Cerebellar nuclear complex (tissue), 1 donor: ENCODE data around the gene ZBTB22.
"Not testable (repeated sequence)": the region's sequence is repeated elsewhere in the genome, so short reads cannot be mapped to it uniquely, and the experiment has no call there.

ENCODE experiments used
- DNase-seq, 2 experiments: peaks; one replicate each; lab custom pipeline; 2025; lab: John Stamatoyannopoulos, UW

Gene ZBTB22

GRCh38 chr6:33279971-33280511, 37.5 kb downstream of the ZBTB22 start:
- no peak for DNase-seq

DNA sequence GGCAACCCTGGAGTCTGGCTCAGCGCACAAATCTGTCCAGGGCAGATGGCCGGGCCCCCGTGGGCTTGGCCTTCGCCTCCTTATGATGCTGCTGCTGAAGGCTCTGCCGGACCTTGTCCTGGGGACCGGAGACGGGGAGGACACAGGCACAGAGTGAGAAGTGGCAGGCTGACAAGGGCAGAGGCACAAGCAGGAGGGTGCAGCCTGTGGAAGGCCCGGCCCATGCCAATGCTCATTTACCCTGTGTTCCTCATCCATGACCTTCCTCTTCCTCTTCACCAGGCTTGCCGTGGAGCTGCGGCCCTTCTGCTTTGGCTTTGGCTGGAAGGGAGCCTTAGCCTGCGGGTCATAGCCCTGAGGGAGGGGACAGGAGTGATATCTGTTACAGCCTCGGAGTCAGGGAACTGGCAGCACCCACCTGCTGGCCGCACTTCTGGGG, 38.3 kb downstream of the ZBTB22 start:
- peak; percentile 2 to 31 for DNase-seq

DNA sequence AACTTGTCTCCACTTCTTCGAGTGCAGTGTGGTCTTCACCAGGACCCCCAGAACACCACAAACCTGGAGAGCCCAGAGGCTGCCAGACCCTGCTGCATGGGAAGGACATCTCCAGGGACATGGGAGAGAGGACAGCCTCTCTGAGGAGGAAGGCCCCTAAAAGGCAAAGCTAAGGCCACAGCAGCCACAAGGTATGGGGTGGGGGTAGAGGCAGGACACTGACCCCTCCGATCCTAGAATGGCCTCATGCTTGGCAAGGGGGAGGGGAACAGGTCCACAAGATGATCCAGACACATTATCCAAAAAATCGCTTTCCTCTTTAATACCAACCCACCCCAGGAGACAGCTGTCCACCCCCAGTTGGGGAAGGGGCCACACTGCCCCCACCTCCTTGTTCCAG, 38.7 kb downstream of the ZBTB22 start:
- DNase-seq: no peak

GRCh38 chr6:33278392-33278741, 39.2 kb downstream of the ZBTB22 start:
- DNase-seq: no peak

DNA sequence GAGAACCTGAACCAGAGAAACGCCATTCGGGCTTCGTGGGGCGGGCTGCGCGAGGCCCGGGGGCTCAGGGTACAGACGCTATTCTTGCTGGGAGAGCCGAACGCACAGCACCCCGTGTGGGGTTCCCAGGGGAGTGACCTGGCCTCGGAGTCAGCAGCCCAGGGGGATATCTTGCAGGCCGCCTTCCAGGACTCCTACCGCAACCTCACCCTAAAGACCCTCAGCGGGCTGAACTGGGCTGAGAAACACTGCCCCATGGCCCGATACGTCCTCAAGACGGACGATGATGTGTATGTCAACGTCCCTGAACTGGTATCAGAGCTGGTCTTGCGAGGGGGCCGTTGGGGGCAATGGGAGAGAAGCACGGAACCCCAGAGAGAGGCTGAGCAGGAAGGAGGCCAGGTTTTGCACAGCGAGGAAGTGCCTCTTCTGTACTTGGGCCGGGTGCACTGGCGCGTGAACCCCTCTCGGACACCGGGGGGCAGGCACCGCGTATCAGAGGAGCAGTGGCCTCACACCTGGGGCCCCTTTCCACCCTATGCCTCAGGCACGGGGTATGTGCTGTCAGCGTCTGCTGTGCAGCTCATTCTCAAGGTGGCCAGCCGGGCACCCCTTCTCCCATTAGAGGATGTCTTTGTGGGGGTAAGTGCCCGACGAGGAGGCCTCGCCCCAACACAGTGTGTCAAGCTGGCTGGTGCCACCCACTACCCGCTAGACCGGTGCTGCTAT, 39.7 kb downstream of the ZBTB22 start:
- no peak for DNase-seq

DNA sequence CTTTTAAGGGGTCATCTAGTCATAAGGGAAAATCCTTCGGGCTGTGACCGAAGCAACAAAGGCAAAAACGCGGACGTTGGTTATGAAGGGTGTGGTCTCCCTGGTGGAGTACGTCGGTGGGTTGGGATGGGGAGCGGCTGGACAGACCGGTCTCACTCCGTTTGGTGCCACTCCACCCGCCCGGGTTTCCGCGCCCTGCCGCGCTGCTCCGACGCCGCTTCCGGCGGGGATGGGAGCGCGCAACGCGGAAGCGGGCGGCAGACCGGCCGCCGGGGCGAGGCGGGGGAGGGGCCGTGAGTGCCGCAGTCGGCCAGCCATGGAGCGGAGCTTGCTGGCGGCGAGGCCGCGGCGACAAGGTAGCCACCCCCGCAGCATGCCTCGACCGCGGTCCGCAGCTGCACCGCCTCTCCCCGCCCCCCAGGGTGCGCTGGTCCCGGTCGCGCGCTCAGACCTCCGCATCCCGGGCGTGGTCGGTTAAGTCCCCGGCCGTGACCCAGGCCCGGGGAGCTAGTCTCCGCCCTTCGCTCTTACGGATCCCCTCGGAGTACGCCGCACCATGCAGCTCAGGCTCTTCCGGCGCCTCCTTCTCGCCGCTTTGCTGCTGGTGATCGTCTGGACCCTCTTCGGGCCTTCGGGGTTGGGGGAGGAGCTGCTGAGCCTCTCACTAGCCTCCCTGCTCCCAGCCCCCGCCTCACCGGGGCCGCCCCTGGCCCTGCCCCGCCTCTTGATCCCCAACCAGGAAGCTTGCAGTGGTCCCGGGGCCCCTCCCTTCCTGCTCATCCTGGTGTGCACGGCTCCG, 40.5 kb downstream of the ZBTB22 start, which contains the start of gene B3GALT4:
Gene B3GALT4, plus strand, starts transcription at position 260 of the 799 bp plus-strand sequence. Its CDS starts 297 bp downstream, at position 557.
- peak in 1 of 2 experiments; percentile 10 for DNase-seq

- DNase-seq: no peak
These were observed 41.0 kb downstream of the ZBTB22 start for GRCh38 chr6:33276581-33276863.

- DNase-seq: not testable (repeated sequence)
These were observed 41.6 kb downstream of the ZBTB22 start for GRCh38 chr6:33275795-33276580.

DNA sequence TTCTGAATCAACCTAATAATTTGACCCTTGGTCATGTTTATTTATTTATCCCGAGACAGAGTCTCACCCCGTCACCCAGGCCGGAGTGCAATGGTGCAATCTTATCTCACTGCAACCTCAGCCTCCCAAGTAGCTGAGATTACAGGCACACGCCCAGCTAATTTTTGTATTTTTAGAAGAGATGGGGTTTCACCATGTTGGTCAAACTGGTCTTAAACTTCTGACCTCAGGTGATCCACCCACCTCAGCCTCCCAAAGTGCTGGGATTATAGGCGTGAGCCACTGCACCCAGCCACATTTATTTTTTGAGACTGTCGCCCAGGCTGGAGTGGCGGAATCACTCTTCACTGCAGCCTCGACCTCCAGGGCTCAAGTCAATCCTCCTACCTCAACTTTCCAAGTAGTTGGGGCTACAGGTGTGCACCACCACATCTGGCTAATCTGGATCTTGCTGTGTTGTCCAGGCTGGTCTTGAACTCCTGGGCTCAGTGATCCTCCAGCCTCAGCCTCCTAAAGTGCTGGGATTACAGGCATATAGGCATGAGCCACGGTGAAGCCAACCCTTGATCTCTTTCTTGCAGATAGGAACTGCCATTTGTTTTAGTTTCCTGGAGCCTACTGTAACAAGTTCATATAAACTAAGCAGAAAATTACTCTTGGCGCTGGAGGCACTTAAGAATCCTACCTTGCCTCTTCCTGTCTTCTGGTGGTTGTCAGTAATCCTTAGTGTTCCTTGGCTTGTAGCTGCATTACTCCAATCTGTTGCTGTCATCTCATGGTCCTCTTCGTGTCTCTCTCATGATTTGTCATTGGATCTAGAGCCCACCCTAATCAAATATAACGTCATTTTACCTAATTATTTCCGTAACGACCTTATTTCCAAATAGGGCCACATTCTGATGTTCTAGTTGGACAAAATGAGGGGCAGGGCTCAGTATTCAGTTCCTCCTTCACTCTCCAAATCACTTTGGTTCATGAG, 43.3 kb downstream of the ZBTB22 start:
- no peak for DNase-seq

DNA sequence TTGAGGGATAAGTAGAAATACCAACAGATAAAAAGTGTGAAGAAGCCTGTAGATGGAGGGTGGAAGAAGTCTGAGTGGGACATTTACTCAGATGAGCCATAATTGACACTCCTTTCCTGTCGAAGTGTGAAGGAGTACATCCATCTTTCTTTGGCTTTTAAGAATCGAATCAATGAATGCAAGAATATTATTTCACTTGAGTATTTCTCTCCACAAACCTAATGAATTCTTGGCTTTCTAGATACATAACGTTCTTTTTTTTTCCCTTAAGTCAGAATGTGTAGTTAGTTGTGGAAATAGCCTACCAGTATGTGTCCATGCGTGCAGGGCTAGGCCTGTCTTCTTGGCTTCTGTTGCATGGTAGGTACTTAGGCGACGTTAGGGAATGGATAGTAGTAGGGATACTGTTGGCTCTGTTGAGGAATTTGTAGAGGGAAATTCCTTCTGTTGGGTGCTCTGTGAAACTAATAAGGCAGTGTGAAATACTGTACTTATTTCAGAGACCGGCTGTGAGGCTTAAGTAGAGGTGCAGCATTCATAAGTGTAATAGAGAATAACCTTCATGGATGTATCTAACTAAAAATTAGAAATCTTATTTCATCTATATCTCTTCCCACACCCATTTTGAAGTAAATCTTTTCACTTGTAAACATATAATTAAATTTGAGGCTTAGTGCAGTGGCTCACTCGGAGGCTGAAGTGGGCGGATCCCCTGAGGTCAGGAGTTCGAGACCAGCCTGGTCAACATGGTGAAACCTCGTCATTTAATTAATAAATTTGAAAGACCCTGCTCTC, 44.2 kb downstream of the ZBTB22 start:
- DNase-seq: no peak

DNA sequence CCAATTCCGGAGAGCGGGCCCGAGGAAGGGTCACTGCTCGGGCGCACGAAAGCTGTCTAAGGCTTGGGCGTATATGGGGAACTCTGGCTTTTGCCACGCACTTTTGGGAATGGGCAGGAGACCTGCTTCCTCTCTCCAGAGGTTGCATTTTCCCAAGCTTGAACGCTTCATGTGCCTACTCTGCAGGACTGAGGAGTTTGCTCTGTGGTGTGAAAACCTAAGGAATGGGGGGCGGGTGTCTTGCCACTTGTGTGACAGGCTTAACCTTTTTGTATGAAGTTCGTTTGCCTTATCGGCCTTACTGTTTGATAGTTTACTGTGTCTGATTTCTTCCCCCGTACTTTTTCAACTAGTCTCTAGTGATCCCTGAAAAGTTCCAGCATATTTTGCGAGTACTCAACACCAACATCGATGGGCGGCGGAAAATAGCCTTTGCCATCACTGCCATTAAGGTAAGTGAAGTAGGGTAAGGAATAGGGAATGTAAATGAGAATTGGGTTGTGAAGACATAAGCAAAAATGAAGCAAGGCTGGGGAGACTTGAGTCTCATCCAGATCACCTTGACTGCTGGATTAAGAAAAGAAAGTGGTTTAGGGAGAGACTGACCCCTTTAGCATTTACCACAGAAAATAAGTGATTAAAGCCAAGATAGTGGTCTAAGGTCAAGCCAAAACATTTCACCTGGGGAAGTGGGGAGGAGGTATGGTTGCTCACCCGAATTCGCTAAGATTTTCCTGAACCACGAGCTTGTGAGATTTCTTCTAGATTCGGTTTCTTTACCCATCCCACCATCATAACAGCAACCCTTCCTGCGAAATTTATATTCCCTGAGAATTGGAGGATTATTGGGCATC, 45.0 kb downstream of the ZBTB22 start:
- no peak for DNase-seq

- peak; percentile 76 to 81 for DNase-seq
These were observed 45.9 kb downstream of the ZBTB22 start, which contains the start of the genes RPS18 and VPS52 for GRCh38 chr6:33271468-33272274. Gene RPS18 (plus strand): TSS chr6:33272075. CDS start chr6:33272120, 45 bp downstream. Gene VPS52 (minus strand): TSS chr6:33271876. CDS start chr6:33271675, 201 bp downstream.

- DNase-seq: no peak
These were observed 46.5 kb downstream of the ZBTB22 start for GRCh38 chr6:33271117-33271467.
